ENCODE data around the gene ARHGEF2. TPM values are rescaled to one million over a fixed set of nuclear protein-coding genes. Genes with fewer than 3 reads are reported as not detected.

ARHGEF2 gene
- total RNA-seq, 1 experiment from 2014 or later = 69.5 TPM

DNA sequence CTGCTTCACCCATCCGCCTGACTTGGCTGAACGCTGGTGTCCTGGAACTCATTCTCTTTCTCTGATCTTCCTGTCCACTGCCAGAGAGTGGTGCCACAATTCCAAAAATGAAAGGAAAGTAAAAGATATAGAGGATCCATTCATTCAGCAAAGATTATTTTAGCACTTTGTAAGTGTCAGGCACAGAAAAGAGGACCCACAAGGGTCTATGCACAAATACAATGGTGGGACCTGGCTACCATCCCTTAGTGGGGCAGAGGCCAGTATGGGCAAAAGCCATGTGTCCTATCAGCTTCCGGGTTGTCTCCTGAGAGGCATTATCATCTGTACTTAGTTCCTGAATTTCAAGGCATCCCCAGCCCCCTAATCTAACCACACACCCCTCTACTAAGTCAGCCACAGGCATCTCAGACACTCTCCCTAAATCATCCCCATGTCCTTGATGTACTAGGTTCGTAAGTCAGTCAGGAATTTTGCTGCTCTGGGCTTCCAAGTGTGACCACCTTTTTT, 23.4 kb upstream of the ARHGEF2 start:
- H3K27me3 Mint-ChIP-seq (ENCODE audit: low read depth) = peaks cover 2% of the 10 kb centered on the region; the same call in 1 of the 2 replicates
- no peak overlapping the region for H3K4me3 Mint-ChIP-seq
- ATAC-seq = no peak
- H3K36me3 Mint-ChIP-seq = no peaks in the 10 kb centered on the region
- H3K9me3 Mint-ChIP-seq = no peaks in the 10 kb centered on the region
- POLR2A ChIA-PET = no interaction called here
- CTCF ChIA-PET = interaction anchor here (1.2 to 4.7 kb wide), 3 partner anchors 12 to 65 kb away, joined by 4 to 22 read pairs (median 8); no protein-coding TSS in a partner anchor
- H3K4me1 Mint-ChIP-seq = peaks cover 2% of the 10 kb centered on the region; the same call in 1 of the 2 replicates
- TF ChIP-seq, protein P1, sequence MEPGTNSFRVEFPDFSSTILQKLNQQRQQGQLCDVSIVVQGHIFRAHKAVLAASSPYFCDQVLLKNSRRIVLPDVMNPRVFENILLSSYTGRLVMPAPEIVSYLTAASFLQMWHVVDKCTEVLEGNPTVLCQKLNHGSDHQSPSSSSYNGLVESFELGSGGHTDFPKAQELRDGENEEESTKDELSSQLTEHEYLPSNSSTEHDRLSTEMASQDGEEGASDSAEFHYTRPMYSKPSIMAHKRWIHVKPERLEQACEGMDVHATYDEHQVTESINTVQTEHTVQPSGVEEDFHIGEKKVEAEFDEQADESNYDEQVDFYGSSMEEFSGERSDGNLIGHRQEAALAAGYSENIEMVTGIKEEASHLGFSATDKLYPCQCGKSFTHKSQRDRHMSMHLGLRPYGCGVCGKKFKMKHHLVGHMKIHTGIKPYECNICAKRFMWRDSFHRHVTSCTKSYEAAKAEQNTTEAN (CRISPR knock-in tag; IDR thresholded peaks at IDR 0.05) = no peak
- TF ChIP-seq KAT7 (CRISPR knock-in tag; IDR thresholded peaks at IDR 0.05; ENCODE audit: borderline replicate concordance) (no peak), ZNF423 (CRISPR knock-in tag; IDR thresholded peaks at IDR 0.05) (no peak), ZNF263 (CRISPR knock-in tag; IDR thresholded peaks at IDR 0.05; ENCODE audit: low read depth) (no peak), TEAD4 (CRISPR knock-in tag; IDR thresholded peaks at IDR 0.05) (no peak), ETV6 (CRISPR knock-in tag; IDR thresholded peaks at IDR 0.05) (no peak)
- TF ChIP-seq, protein P2, sequence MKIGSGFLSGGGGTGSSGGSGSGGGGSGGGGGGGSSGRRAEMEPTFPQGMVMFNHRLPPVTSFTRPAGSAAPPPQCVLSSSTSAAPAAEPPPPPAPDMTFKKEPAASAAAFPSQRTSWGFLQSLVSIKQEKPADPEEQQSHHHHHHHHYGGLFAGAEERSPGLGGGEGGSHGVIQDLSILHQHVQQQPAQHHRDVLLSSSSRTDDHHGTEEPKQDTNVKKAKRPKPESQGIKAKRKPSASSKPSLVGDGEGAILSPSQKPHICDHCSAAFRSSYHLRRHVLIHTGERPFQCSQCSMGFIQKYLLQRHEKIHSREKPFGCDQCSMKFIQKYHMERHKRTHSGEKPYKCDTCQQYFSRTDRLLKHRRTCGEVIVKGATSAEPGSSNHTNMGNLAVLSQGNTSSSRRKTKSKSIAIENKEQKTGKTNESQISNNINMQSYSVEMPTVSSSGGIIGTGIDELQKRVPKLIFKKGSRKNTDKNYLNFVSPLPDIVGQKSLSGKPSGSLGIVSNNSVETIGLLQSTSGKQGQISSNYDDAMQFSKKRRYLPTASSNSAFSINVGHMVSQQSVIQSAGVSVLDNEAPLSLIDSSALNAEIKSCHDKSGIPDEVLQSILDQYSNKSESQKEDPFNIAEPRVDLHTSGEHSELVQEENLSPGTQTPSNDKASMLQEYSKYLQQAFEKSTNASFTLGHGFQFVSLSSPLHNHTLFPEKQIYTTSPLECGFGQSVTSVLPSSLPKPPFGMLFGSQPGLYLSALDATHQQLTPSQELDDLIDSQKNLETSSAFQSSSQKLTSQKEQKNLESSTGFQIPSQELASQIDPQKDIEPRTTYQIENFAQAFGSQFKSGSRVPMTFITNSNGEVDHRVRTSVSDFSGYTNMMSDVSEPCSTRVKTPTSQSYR (CRISPR knock-in tag; IDR thresholded peaks at IDR 0.05) = no peak
- TF ChIP-seq, protein P3, sequence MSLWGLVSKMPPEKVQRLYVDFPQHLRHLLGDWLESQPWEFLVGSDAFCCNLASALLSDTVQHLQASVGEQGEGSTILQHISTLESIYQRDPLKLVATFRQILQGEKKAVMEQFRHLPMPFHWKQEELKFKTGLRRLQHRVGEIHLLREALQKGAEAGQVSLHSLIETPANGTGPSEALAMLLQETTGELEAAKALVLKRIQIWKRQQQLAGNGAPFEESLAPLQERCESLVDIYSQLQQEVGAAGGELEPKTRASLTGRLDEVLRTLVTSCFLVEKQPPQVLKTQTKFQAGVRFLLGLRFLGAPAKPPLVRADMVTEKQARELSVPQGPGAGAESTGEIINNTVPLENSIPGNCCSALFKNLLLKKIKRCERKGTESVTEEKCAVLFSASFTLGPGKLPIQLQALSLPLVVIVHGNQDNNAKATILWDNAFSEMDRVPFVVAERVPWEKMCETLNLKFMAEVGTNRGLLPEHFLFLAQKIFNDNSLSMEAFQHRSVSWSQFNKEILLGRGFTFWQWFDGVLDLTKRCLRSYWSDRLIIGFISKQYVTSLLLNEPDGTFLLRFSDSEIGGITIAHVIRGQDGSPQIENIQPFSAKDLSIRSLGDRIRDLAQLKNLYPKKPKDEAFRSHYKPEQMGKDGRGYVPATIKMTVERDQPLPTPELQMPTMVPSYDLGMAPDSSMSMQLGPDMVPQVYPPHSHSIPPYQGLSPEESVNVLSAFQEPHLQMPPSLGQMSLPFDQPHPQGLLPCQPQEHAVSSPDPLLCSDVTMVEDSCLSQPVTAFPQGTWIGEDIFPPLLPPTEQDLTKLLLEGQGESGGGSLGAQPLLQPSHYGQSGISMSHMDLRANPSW (CRISPR knock-in tag; conservative IDR thresholded peaks at IDR 0.05; ENCODE audit: low read depth) = no peak
- no peak overlapping the region for H3K27ac Mint-ChIP-seq
- DNase-seq (ENCODE audit: low spot score) = no peak

DNA sequence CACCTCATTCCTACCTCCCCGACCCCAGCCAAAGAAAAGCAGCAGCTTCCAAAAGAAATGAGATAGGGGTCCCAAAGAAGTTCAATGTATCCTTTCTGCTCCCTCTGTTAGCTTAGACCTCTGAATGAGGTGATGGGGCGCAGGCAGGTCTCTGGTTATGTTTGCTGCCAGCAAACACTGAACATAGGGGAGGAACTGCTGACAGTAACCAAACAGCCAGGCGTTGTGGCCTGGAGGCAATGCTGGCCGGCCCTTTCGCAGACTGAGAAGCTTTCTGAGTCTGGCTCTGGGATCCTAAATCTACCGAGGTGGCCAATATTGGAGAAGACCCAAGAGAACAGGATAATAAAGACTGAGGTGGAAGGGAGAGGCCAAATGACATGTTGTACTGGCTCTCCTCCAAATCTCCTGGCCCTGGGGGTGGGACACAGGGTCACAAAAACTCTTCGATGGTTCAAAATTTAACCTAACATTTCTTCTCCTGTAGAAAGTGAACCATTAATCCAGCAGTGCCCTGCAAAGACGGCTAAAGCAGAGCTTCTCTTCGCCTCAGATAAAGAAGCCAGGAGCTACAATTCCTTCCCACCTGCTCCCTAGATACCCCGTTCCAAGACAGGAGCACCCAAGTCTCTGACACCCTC, 22.8 kb upstream of the ARHGEF2 start:
- TF ChIP-seq, protein P4, sequence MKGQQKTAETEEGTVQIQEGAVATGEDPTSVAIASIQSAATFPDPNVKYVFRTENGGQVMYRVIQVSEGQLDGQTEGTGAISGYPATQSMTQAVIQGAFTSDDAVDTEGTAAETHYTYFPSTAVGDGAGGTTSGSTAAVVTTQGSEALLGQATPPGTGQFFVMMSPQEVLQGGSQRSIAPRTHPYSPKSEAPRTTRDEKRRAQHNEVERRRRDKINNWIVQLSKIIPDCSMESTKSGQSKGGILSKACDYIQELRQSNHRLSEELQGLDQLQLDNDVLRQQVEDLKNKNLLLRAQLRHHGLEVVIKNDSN (CRISPR knock-in tag; IDR thresholded peaks at IDR 0.05) = no peak
- TF ChIP-seq GTF2I (CRISPR knock-in tag; conservative IDR thresholded peaks at IDR 0.05) (no peak), ZNF396 (CRISPR knock-in tag; IDR thresholded peaks at IDR 0.05; ENCODE audit: borderline replicate concordance) (no peak), KAT7 (CRISPR knock-in tag; IDR thresholded peaks at IDR 0.05; ENCODE audit: borderline replicate concordance) (no peak)
- TF ChIP-seq, protein P5, sequence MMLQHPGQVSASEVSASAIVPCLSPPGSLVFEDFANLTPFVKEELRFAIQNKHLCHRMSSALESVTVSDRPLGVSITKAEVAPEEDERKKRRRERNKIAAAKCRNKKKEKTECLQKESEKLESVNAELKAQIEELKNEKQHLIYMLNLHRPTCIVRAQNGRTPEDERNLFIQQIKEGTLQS (CRISPR knock-in tag; conservative IDR thresholded peaks at IDR 0.05) = no peak
- TF ChIP-seq, protein P6, sequence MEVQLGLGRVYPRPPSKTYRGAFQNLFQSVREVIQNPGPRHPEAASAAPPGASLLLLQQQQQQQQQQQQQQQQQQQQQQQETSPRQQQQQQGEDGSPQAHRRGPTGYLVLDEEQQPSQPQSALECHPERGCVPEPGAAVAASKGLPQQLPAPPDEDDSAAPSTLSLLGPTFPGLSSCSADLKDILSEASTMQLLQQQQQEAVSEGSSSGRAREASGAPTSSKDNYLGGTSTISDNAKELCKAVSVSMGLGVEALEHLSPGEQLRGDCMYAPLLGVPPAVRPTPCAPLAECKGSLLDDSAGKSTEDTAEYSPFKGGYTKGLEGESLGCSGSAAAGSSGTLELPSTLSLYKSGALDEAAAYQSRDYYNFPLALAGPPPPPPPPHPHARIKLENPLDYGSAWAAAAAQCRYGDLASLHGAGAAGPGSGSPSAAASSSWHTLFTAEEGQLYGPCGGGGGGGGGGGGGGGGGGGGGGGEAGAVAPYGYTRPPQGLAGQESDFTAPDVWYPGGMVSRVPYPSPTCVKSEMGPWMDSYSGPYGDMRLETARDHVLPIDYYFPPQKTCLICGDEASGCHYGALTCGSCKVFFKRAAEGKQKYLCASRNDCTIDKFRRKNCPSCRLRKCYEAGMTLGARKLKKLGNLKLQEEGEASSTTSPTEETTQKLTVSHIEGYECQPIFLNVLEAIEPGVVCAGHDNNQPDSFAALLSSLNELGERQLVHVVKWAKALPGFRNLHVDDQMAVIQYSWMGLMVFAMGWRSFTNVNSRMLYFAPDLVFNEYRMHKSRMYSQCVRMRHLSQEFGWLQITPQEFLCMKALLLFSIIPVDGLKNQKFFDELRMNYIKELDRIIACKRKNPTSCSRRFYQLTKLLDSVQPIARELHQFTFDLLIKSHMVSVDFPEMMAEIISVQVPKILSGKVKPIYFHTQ (CRISPR knock-in tag; IDR thresholded peaks at IDR 0.05) = no peak
- ChIA-PET CTCF (interaction anchor here (0.7 to 4.7 kb wide), 4 partner anchors 12 to 65 kb away, joined by 3 to 22 read pairs (median 6); partner anchors contain the start of gene UBQLN4), POLR2A (no interaction called here)
- H3K27ac Mint-ChIP-seq = no peak overlapping the region
- H3K4me1 Mint-ChIP-seq = peaks cover 4% of the 10 kb centered on the region
- DNase-seq (ENCODE audit: low spot score) = no peak
- ATAC-seq = no peak
- no peak overlapping the region for H3K4me3 Mint-ChIP-seq
- peaks cover 2% of the 10 kb centered on the region; the same call in 1 of the 2 replicates for H3K27me3 Mint-ChIP-seq (ENCODE audit: low read depth)
- H3K36me3 Mint-ChIP-seq = no peaks in the 10 kb centered on the region
- H3K9me3 Mint-ChIP-seq = no peaks in the 10 kb centered on the region
